GM18907 (cell line): ENCODE measurements around the gene APOL1.
"Not testable (repeated sequence)": the region's sequence is repeated elsewhere in the genome, so short reads cannot be mapped to it uniquely, and the experiment has no call there.

ENCODE experiments used
- ATAC-seq: cut with Tn5 transposase; IDR thresholded peaks from one replicate; pipeline ENCODE4 v1.9.1; 2021; ENCODE audit warnings: mild to moderate bottlenecking, moderate library complexity; ENCODE audit not compliant: unreplicated experiment

Gene APOL1

DNA sequence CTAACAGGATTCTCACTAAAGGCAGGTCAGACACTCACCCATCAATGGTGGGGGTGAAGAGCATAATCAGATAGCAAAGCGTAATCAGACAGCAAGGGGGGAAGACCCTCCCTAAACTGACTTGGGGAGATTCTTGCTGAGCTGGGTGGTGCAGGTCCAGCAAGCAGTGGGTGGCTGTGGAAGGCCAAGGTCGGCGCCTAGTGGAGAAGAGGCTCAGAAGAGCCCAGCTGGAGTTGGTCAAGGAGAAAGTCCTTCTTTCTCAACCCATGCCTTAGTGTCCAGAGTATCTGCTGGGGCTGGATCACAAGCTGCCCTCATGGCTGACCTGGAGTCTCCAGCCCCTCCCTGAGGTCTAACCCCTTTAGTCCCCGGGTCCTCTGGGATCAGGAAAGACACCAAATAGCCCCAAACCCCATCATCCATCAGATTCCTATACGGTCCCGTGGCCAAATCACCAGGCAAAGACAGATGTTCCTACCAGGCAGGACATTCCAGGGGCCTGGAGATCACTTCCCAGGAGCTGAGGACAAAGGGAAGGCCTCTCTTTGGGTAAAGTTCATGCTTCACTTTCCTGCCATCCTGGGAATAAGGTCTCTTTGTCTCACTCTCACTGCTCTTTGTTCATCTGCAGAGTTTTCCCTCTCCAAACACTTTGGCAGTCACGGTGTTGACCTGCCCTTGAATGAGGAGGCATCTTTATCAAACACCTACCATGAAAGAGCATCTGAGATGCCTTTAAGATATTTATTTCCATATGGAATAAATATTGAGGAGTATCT is 11.1 kb downstream of the APOL1 start:
- not testable (repeated sequence) for ATAC-seq

DNA sequence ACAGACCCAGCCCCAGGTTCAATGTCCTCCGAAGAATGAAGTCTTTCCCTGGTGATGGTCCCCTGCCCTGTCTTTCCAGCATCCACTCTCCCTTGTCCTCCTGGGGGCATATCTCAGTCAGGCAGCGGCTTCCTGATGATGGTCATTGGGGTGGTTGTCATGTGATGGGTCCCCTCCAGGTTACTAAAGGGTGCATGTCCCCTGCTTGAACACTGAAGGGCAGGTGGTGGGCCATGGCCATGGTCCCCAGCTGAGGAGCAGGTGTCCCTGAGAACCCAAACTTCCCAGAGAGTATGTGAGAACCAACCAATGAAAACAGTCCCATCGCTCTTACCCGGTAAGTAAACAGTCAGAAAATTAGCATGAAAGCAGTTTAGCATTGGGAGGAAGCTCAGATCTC is 14.1 kb downstream of the APOL1 start:
- no peak for ATAC-seq

DNA sequence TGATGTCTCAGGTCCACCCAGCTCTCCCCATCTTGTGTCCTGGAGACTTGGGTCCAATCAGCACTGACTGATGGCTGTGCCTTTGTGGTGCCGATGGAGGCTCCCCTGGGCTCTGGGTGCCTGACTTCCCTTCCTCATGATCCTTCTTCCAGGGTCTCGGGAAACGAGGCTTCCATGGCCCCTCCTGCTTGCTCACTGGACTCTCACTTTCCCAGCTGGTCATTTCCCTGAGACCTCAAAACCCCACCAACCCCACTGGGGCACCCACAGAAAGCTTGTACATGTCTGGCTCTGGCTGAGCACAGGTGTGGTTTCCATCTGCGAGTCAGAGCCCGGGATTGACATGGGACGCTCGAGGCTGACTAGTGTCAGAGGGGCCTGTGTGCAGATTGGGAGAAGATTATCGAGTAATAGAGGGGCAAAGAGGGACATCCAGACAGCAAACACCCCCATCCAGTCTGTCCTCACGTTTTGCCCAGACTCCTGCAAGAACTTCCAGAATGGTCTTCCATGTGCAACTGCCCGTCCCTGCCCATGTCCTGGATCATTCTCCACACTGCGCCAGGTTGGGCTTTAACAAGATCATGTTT is 15.1 kb downstream of the APOL1 start:
- ATAC-seq = no peak

DNA sequence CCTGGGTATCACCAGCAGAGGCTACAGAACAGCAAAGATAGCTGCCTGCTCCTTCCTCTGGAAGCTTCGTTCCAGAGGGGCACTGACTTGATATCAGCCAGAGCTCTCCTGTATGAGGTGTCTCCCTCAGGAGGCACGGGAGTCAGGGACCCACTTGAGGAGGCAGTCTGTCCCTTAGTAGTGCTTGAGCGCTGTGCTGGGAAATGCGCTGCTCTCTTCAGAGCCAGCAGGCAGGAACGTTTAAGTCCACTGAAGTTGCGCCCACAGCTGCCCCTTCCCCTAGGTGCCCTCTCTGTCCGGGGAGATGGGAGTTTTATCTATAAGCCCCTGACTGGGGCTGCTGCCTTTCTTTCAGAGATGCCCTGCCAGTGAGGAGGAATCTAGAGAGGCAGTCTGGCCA is 18.3 kb downstream of the APOL1 start:
- ATAC-seq = not testable (repeated sequence)

DNA sequence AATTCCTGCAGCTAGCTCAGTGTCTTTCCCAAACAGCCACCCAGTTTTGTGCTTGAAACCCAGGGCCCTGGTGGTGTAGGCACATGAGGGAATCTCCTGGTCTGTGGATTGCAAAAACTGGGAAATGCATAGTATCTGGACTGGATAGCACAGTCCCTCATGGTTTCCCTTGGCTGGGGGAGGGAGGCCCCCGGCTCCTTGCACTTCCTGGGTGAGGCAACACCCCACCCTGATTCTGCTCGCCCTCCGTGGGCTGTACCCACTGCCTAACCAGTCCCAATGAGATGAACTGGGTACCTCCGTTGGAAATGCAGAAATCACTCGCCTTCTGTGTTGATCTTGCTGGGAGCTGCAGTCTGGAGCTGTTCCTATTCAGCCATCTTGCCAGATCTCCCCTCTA is 19.0 kb downstream of the APOL1 start:
- ATAC-seq = not testable (repeated sequence)

DNA sequence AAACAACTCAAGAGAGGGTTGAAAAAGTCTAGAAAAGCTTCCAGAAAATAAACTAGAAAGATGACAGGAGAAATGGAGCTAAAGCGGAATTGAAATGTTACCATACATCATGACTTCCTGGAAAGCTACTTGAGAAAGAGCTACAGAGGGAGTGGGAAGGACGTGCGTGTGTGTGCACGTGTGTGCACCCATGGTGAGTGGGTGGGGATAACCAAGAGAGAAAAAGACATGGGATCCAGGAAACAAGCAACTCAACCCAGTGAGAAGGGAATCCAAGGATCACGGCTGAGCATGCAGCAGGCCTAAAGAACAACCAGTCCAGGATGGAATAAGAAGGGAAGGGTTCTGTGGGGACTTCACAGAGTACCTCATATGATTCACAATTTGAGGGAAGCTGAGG is 21.6 kb downstream of the APOL1 start:
- ATAC-seq = no peak

DNA sequence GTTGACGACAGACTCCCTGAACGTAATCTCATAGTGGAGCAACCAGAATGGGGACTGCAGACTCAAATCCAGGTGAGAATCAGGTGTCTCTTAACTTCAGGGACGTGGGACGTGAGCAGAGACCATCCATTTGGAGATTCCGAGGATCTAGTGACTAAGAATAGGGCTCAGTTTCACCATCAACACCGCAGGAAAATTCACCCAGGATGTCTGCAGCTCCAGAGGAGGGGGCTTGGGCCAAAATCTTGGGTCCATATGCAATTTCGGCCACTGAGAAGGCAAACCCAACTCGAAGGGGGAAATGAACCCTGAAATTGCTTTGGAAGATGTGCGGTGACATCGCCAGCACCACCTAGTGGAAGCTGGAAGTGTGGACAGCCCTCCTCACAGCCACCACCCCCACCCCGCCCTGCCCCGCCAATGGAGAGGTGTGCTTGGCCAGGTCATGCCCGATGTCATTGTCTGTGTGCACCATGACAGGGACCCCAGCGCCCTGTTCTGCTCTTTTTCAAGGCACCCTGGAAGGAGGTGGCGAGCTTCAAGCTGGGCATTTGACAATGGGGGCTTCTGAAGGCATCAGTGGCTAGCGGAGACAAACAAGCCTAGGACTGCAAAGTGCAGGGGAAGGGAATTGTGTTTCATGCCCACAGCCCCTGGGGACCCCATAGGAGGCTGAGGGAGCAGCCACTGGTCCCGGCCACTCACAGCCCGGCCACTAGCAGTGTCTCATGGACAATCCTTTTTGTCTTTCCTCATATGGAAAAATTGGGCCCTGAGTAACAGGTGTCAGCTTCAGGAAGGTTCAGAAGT is 24.8 kb downstream of the APOL1 start:
- no peak for ATAC-seq

DNA sequence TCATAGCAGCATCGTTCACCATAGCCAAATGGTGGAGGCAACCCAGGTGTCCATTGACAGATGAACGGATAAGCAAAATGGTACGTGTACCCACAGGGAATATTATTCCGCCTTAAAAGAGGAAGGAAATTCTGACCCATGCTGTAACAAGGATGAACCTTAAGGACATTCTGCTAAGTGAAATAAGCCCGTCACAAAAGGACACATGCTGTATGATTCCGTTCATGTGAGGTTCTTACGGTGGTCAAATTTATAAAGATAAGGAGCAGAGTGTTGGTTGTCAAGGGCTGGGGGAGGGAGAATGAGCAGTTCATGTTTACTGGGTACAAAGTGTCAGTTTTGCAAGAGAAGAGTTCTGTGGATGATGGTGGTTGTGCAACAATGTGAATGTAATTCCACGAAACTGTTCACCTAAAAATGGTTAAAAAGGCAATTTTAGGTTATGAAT is 26.3 kb downstream of the APOL1 start:
- ATAC-seq = no peak

DNA sequence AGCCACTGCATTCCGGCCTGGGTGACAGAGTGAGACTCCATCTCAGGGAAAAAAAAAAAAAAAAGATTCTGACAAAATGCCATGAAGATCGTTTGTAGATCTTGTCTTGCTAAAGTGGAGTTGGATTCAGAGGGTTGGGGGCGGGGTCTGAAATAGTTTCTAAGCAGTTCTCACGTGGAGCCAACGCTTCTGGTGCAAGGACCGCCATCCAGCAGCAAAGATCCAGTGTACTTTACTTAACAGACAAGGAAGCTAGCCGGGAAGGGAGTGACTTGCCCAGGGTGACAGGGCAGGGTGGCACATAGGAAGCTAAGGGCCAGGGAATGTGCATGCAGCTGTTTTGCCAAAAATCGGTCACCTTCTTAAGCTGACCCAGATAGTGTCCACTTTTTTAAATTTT is 27.4 kb downstream of the APOL1 start:
- no peak for ATAC-seq

DNA sequence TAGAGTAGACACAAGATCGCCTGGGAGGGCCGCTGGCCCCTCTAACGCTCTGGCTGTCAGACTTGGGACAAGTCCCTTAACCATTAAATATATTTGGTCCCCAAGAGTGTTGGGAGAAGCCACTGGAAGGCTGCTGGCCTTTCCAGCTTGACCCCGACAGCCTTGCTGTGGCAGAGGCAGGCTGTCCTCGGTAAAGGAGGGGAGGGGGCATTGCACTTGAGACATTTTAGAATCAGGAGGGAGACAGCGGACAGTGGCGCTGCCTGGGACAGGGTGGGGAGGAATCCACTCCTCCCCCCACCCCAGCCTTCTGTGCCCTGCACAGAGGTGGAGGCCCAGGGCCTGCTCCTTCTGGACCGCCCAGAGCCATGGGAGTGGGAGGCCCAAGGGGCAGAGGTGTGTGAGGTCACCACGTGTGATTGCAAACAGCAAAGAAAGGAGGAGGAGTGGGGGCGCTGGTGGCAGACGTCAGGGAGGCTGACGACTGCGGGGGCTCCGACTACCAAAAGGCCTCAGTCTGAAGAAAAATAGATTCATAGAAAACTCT is 28.9 kb downstream of the APOL1 start:
- ATAC-seq = no peak

DNA sequence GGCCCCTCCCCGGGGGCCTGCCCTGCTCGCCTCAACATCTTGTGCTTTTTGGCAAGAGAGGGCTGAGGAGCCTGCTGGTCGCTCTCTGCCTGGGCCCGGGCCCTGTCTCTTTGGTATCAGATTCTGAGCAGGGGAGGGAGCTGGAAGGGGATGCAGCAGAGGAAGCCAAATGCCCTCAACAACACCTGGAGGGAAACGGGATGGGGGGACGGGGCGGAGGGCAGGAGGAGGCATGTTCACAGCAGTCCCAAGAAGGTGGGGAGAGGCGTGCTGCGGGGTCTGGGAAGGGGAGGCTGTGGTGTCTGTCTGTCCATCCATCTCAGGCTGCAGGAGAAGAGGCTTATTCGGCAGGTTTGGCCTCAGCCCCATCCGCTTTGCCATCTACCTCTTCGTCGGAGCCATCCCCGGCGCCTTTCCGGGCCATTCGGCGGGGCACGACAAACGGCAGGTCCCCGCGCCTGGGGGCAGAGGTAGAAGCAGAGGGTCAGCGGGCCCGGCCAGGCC is 29.4 kb downstream of the APOL1 start:
- ATAC-seq = no peak

DNA sequence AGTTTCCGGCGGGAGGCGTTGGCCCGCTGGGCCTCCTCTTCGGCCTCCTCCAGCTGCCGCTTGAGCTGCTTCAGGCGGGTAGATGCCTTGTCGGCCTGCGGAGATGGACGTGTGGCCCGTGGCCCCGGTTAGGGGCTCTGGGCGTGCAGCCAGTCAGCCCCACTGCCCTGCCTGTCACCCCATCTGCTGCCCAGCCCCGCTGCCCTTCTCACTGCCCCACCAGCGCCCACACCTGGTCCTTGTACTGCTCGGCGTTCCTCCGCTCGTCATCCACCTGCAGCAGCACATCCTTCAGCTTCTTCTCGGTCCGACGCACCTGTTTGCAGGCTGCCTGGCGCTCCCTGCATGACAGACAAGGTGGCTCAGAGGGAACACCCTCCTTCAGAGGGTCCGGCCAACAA is 31.2 kb downstream of the APOL1 start:
- ATAC-seq = no peak

DNA sequence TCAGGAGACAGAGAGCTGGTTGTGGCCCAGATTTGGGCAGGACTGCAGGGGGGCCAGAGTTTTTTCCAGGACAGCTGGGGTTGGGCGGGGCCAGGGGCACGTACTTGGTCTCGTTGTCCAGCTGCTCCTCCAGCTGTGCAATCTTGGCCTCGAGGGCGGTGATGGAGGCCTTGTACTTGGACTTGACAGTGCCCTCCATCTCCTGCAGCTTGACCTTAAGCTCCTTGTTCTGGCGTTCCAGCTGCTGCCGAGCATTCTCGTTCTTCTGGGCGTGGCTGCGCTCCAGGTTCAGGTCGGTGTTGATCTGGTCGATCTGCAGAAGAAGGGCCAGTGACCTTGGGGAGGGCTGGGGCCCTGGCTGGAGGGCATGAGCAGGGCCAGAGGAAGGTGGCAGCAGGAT is 32.1 kb downstream of the APOL1 start:
- ATAC-seq = no peak

DNA sequence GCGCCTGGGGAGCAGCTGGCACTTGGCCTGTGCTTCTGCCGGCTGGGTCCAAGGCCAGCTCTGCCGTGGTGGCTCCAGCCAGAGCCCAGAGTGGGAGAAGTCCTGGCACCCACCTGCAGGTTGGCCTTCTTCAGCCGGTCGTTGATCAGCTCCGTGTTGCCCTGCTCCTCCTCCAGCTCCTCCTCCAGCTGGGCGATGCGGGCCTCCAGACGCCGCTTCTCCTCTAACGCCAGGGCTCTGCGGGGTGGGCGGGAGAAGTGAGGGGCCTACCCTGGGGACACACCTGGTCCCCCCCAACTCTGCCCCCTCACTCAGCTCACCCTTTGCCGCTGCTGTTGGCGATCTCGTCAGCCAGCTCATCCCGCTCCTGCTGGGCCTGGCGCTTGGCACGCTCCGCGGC is 32.6 kb downstream of the APOL1 start:
- no peak for ATAC-seq

DNA sequence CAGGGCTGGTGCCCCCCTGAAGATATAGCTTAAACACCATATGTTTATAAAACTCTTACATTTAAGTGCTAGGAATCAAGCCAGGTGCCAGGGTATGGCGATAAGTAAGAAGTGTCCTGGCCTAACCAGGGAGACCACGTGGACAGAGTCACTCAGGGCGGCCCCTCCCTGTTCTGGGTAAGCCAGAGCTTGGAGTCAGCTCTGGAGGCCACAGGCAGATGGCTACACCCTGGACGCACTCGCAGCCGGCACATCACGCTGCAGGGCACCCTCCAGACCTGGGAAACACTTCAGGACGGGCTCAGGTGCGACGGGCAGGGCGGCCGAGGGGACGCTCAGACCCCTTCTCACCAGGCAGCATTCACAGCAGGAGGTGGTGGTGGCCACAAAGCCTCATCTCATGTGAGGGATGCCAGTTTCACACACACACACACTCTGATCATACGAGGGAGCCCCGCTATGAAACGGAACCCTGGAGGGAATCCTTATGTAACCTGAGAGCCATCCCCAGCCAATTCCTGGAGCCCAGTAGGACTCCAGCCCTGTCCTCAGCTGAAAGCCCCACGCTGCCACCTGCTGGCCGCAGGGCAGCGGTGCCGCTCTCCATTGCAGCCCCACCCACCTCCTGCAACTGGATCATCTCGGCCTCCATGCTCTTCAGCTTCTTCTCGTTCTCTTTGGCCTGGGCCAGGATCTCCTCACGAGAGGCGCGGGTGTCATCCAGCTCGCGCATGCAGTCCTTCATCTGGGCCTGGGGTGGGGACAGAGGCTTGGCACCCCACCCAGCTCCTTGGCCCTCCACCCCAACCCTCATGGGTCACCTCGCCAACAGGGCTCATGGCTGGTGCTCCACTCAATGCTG is 33.4 kb downstream of the APOL1 start:
- ATAC-seq = no peak

DNA sequence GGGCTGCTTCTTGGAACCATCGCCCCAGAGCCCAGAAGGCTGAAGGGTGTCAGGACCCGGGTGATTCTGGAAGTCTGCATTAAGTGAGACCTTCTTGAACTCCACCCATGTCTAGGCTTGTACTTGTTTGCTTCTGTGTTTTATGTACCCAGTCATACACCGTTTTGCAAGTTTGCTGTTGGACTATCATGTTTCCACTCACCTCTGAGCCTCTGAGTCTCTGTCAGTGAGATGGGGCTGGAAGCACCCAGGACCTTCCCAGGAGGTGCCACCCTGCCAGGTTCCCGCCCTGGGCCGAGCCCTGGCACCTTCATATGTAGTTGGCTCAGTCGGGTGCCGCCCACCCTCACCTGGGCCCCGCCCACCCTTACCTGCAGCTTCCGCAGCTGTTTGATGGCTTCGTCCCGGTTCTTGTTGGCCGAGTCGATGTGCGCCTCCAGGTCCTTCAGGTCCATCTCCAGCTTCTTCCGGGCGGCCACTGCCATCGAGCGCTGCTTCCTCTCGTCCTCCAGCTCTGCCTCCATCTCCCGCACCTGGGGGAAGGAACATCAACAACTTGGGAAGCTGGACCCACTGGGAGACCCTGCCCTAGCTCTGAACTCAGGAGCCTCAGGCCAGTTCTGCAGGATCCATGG is 35.1 kb downstream of the APOL1 start:
- no peak for ATAC-seq

DNA sequence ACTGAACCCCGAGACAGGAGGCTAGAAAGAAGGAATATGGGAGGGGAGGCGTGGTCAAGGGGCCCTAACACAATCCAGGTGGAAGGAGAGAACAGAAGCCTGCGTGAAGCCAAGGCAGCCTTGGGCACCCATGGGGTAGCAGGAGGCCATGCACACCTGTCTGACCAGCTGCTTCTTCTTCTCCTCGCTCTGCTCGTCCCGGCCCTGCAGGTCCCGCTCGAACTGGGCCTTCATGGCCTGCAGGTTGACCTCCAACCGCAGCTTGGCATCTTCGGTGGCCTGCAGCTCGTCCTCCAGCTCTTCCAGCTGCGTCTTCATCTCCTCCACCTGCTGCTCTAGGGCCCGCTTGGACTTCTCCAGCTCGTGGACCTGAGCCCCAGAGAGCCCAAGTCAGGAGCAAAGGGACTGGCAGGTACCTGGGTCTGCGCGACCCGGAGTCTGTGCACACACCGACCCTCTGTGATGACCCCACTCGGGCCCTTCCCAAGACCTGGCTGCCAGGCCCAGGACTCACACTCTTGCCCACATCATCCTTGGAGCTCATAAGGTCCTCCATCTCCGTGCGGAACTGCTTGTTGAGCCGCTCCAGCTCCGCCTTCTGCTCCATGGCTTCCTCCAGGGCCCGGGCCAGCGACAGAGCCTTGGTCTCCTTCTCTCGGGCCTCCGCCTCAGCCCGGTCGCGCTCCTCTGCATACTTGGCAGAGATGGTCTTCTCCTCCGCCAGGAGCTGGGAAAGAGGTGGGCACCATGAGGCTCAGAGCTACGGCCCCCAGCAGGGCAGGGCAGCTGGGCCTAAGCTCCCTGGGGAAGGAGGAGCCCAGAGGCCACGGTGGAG is 35.9 kb downstream of the APOL1 start:
- no peak for ATAC-seq

DNA sequence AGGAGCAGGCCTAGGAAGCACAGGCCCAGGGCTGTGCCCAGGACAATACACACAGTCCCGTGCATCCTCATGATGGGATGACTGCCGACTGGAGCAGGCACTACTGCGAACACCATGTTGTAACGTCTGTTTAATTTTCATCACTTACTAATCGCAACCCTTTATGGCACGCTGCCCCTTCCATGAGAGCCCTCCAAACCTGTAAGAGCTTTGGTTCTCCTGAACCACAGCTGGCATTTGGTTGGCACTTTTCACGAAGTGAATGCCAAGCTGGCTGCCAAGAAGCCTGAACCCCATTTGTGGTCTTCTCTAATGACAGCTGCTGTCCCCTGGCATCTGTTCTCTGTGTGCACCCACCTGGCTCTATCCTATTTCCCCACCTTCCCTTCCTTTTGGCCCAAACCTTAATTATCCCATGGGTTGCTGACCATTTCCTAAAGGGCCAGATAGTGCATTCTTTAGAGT is 36.5 kb downstream of the APOL1 start:
- ATAC-seq = no peak

DNA sequence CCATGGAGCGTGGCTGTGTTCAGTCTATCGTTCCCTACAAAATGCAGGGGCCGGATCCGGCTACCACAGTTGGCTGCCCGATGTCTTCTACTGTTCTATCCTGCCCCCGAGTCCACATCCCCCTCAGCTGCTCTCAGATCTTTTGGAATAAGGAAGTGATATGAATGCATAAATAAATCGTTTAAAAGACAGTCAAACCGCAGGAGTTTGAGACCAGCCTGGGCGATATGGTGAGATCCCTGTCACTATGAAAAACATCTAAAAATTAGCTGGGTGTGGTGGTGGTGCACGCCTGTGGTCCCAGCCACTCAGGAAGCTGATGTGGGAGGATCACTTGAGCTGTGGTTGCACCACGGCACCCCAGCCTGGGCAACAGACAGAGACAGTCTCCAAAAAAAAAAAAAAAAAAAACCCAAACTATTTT is 37.0 kb downstream of the APOL1 start:
- ATAC-seq = not testable (repeated sequence)
